Caco-2 (cell line): ENCODE results near the gene ZSWIM5. TPM values are rescaled to one million over a fixed set of nuclear protein-coding genes. Genes with fewer than 3 reads are reported as not detected.

ENCODE experiments used
- BruUV-seq: library from RNA; stranded (reverse); fragments of 400-500 nt; replicated peaks from 2 replicates; lab custom pipeline; 2021; lab: Mats Ljungman, UMichigan
- CTCF ChIA-PET: fragments of 300-600 bp; sonication (Branson Sonifier 250); formaldehyde crosslinking; loops from one replicate; lab custom pipeline; 2022; ENCODE audit warnings: antibody characterized with exemption; lab: Charles Lee
- POLR2A ChIA-PET: fragments of 300-600 bp; sonication (Branson Sonifier 250); formaldehyde crosslinking; loops from one replicate; lab custom pipeline; 2022; ENCODE audit warnings: antibody characterized with exemption; lab: Charles Lee
- DNase-seq, 2 experiments: peaks; one replicate each; pipeline versions ENCODE4 v3.0.0 to v3.0.0-alpha.2; 2020 to 2022
- H3K27me3 ChIP-seq: replicated peaks from 2 replicates; pipeline ENCODE4 v1.6.0; 2011; ENCODE audit warnings: low read length; ENCODE audit not compliant: control insufficient read depth, insufficient read depth
- H3K36me3 ChIP-seq: 2 replicates; pipeline ENCODE4 v1.5.1; 2011; ENCODE audit warnings: low read length; ENCODE audit not compliant: control insufficient read depth, insufficient read depth
- H3K4me1 ChIP-seq: fragments of 250-450 bp; sonication (Bioruptor Pico); 2 replicates; pipeline ENCODE4 v1.5.1; 2020; ENCODE audit warnings: mild to moderate bottlenecking
- H3K4me3 ChIP-seq: 2 replicates; pipeline ENCODE4 v1.5.1; 2011; ENCODE audit warnings: low read depth, mild to moderate bottlenecking, control low read depth, low read length
- H3K9me3 ChIP-seq: fragments of 250-450 bp; sonication (Bioruptor Pico); 2 replicates; pipeline ENCODE4 v1.5.1; 2020; ENCODE audit warnings: mild to moderate bottlenecking, moderate library complexity
- H3K27ac Mint-ChIP-seq: one replicate; pipeline ENCODE4 v1.8.0; 2022; ENCODE audit warnings: mixed read lengths; ENCODE audit not compliant: unreplicated experiment
- H3K27me3 Mint-ChIP-seq: one replicate; pipeline ENCODE4 v1.8.0; 2022; ENCODE audit warnings: mixed read lengths; ENCODE audit not compliant: insufficient read depth, unreplicated experiment
- H3K36me3 Mint-ChIP-seq: one replicate; pipeline ENCODE4 v1.8.0; 2022; ENCODE audit warnings: mild to moderate bottlenecking, mixed read lengths; ENCODE audit not compliant: insufficient read depth, unreplicated experiment
- H3K4me1 Mint-ChIP-seq: one replicate; pipeline ENCODE4 v1.8.0; 2022; ENCODE audit warnings: low read depth, mixed read lengths; ENCODE audit not compliant: unreplicated experiment
- H3K4me3 Mint-ChIP-seq: one replicate; pipeline ENCODE4 v1.8.0; 2022; ENCODE audit warnings: mild to moderate bottlenecking, moderate library complexity, mixed read lengths; ENCODE audit not compliant: unreplicated experiment
- H3K9me3 Mint-ChIP-seq: one replicate; pipeline ENCODE4 v1.8.0; 2022; ENCODE audit warnings: mixed read lengths; ENCODE audit not compliant: unreplicated experiment
- intact Hi-C: fragments of 100-400 bp; cut with micrococcal nuclease; formaldehyde crosslinking; loops from one replicate; pipeline ENCODE4 v1.10.0; 2022; ENCODE audit not compliant: unreplicated experiment
- total RNA-seq: library from RNA; stranded (reverse); gene quantifications from 2 replicates; pipeline ENCODE4 v1.2.3, GENCODE V29; 2022
- TF ChIP-seq, protein P1 (sequence below), 2 experiments: fragments of 200-600 bp in 1 of 2; IDR thresholded peaks; 1 replicate in 1 of 2; 2 replicates in 1 of 2; pipeline versions ENCODE4 v1.5.1 to v1.8.0; 2011 to 2022; ENCODE audit warnings: antibody characterized with exemption in 1 of 2, control low read depth in 1 of 2, inconsistent platforms in 1 of 2, low read depth in 1 of 2, low read length in 1 of 2, mild to moderate bottlenecking in 1 of 2, moderate library complexity in 1 of 2; ENCODE audit not compliant: insufficient read depth in 1 of 2, severe bottlenecking in 1 of 2, unreplicated experiment in 1 of 2

The ZSWIM5 gene
- total RNA-seq, 1 experiment from 2014 or later, result 0.54 TPM

- no peaks in the 10 kb centered on the region for H3K36me3 Mint-ChIP-seq
- no peaks in the 10 kb centered on the region for H3K4me1 ChIP-seq
- peaks cover 2% of the 10 kb centered on the region for H3K27me3 Mint-ChIP-seq
- no peak overlapping the region for H3K4me3 Mint-ChIP-seq
- intact Hi-C loops, result no loop called here
- TF ChIP-seq, protein P1, sequence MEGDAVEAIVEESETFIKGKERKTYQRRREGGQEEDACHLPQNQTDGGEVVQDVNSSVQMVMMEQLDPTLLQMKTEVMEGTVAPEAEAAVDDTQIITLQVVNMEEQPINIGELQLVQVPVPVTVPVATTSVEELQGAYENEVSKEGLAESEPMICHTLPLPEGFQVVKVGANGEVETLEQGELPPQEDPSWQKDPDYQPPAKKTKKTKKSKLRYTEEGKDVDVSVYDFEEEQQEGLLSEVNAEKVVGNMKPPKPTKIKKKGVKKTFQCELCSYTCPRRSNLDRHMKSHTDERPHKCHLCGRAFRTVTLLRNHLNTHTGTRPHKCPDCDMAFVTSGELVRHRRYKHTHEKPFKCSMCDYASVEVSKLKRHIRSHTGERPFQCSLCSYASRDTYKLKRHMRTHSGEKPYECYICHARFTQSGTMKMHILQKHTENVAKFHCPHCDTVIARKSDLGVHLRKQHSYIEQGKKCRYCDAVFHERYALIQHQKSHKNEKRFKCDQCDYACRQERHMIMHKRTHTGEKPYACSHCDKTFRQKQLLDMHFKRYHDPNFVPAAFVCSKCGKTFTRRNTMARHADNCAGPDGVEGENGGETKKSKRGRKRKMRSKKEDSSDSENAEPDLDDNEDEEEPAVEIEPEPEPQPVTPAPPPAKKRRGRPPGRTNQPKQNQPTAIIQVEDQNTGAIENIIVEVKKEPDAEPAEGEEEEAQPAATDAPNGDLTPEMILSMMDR (IDR thresholded peaks at IDR 0.05; ENCODE audit: insufficient read depth in 1 of 2, low read depth in 1 of 2, low read length in 1 of 2, severe bottlenecking in 1 of 2, unreplicated experiment in 1 of 2), result no peak
- no peaks in the 10 kb centered on the region for H3K36me3 ChIP-seq
- ChIA-PET POLR2A (no interaction called here), CTCF (no interaction called here)
- H3K27me3 ChIP-seq, result no peaks in the 10 kb centered on the region
- no TSS peak for BruUV-seq
- no peaks in the 10 kb centered on the region for H3K9me3 ChIP-seq
- no peak overlapping the region for H3K27ac Mint-ChIP-seq
- no peaks in the 10 kb centered on the region for H3K9me3 Mint-ChIP-seq
- no peak for DNase-seq
- H3K4me3 ChIP-seq, result no peak overlapping the region
- no peaks in the 10 kb centered on the region for H3K4me1 Mint-ChIP-seq
Measured at GRCh38 chr1:45213892-45214291, 7.5 kb upstream of the ZSWIM5 start.

DNA sequence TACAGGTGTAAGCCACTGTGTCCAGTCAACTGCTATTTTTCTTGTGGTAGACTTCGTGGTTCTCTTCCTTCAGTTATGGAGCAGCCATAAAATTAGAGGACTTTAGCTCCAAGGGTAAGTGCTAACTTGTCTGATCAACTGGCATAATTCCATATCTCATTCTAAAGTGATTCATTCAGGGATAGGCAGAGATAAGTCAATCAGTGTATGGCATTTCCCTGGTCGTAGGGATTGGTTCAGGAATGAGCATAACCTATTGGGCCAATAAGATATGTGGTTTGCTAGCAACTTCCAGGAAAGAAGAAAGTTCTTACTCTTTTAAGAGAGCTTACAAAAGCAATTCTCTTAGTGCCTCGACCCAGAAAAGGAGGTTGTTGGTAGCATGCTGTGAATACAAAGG is 4.7 kb upstream of the ZSWIM5 start:
- no peaks in the 10 kb centered on the region for H3K9me3 Mint-ChIP-seq
- H3K4me1 Mint-ChIP-seq, result no peaks in the 10 kb centered on the region
- H3K4me3 ChIP-seq, result no peak overlapping the region
- H3K9me3 ChIP-seq, result no peaks in the 10 kb centered on the region
- H3K4me1 ChIP-seq, result no peaks in the 10 kb centered on the region
- H3K36me3 ChIP-seq, result no peaks in the 10 kb centered on the region
- H3K27me3 ChIP-seq, result no peaks in the 10 kb centered on the region
- H3K4me3 Mint-ChIP-seq, result no peak overlapping the region
- H3K36me3 Mint-ChIP-seq, result no peaks in the 10 kb centered on the region
- TF ChIP-seq, protein P1 (IDR thresholded peaks at IDR 0.05; ENCODE audit: insufficient read depth in 1 of 2, low read depth in 1 of 2, low read length in 1 of 2, severe bottlenecking in 1 of 2, unreplicated experiment in 1 of 2), result no peak
- POLR2A ChIA-PET, result no interaction called here
- peaks cover 2% of the 10 kb centered on the region for H3K27me3 Mint-ChIP-seq
- BruUV-seq, result no TSS peak
- no peak for DNase-seq
- intact Hi-C loops, result no loop called here
- H3K27ac Mint-ChIP-seq, result no peak overlapping the region
- CTCF ChIA-PET, result no interaction called here

- no peaks in the 10 kb centered on the region for H3K9me3 Mint-ChIP-seq
Measured at GRCh38 chr1:45206808-45207623, 611 bp upstream of the ZSWIM5 start.

More at GRCh38 chr1:45206808-45207623, 611 bp upstream of the ZSWIM5 start:
- H3K36me3 Mint-ChIP-seq, result no peaks in the 10 kb centered on the region
- Histone ChIP-seq H3K27me3 (no peaks in the 10 kb centered on the region), H3K4me3 (peak overlapping the region; percentile 86), H3K9me3 (no peaks in the 10 kb centered on the region), H3K36me3 (no peaks in the 10 kb centered on the region), H3K4me1 (no peaks in the 10 kb centered on the region)
- CTCF ChIA-PET, result interaction anchor here (0.6 kb wide), 1 partner anchor 96 kb away, joined by 4 read pairs; no protein-coding TSS in a partner anchor
- TF ChIP-seq, protein P1 (IDR thresholded peaks at IDR 0.05; ENCODE audit: insufficient read depth in 1 of 2, low read depth in 1 of 2, low read length in 1 of 2, severe bottlenecking in 1 of 2, unreplicated experiment in 1 of 2), result no peak
- intact Hi-C loops, result loop anchor here (10.0 kb wide), 1 partner anchor 192 kb away; the partner anchor contains the start of genes HECTD3 and UROD
- H3K4me1 Mint-ChIP-seq, result no peaks in the 10 kb centered on the region
- DNase-seq, result no peak
- H3K27me3 Mint-ChIP-seq, result peaks cover 11% of the 10 kb centered on the region
- no TSS peak for BruUV-seq
- no peak overlapping the region for H3K27ac Mint-ChIP-seq
- POLR2A ChIA-PET, result no interaction called here
- H3K4me3 Mint-ChIP-seq, result peak overlapping the region; percentile 83
